Uterus (tissue), 2 donors: Measurements from ENCODE around the gene CHCHD3.

Source experiments
- POLR2A ChIP-seq, 2 donors: fragments of 450-650 bp; IDR thresholded peaks; one replicate each; pipeline ENCODE4 v1.6.1; 2016; ENCODE audit warnings: antibody characterized with exemption in 2 of 2, mild to moderate bottlenecking in 1 of 2, moderate library complexity in 1 of 2
- TF ChIP-seq, protein P1 (sequence below), 4 experiments: fragments of 200-600 bp in 2 of 4; fragments of 450-650 bp in 2 of 4; sonication (generic) in 2 of 4; IDR thresholded peaks; one replicate each; pipeline ENCODE4 v1.5.1; 2016 to 2019; ENCODE audit warnings: antibody characterized with exemption in 4 of 4, mild to moderate bottlenecking in 2 of 4, moderate library complexity in 1 of 4

GRCh38 chr7:133081599-133082389, at the start of gene CHCHD3:
- TF ChIP-seq, protein P1, sequence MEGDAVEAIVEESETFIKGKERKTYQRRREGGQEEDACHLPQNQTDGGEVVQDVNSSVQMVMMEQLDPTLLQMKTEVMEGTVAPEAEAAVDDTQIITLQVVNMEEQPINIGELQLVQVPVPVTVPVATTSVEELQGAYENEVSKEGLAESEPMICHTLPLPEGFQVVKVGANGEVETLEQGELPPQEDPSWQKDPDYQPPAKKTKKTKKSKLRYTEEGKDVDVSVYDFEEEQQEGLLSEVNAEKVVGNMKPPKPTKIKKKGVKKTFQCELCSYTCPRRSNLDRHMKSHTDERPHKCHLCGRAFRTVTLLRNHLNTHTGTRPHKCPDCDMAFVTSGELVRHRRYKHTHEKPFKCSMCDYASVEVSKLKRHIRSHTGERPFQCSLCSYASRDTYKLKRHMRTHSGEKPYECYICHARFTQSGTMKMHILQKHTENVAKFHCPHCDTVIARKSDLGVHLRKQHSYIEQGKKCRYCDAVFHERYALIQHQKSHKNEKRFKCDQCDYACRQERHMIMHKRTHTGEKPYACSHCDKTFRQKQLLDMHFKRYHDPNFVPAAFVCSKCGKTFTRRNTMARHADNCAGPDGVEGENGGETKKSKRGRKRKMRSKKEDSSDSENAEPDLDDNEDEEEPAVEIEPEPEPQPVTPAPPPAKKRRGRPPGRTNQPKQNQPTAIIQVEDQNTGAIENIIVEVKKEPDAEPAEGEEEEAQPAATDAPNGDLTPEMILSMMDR (IDR thresholded peaks at IDR 0.05) = no peak
- TF ChIP-seq POLR2A (IDR thresholded peaks at IDR 0.05) = peak in 1 of 2 donors; percentile 61
